GM06990 (cell line): ENCODE measurements around the gene IL1RAPL1.

Source experiments
- DNase-seq: peaks from one replicate; pipeline ENCODE4 v3.0.0-alpha.2; 2011; ENCODE audit not compliant: insufficient read length; ENCODE audit errors: extremely low read depth
- H3K27me3 ChIP-seq: replicated peaks from 2 replicates; pipeline ENCODE4 v1.6.0; 2011; ENCODE audit warnings: low read length; ENCODE audit not compliant: control insufficient read depth, insufficient read depth
- H3K36me3 ChIP-seq: 2 replicates; pipeline ENCODE4 v1.5.1; 2011; ENCODE audit warnings: low read length; ENCODE audit not compliant: control insufficient read depth, insufficient read depth
- H3K4me3 ChIP-seq: replicated peaks from 2 replicates; pipeline ENCODE4 v1.5.1; 2011; ENCODE audit warnings: low read depth, mild to moderate bottlenecking, control low read depth, low read length
- CTCF ChIP-seq: IDR thresholded peaks from 2 replicates; pipeline ENCODE4 v1.5.1; 2011; ENCODE audit warnings: low read length, control low read depth, mild to moderate bottlenecking, inconsistent platforms; ENCODE audit not compliant: insufficient read depth, poor library complexity, severe bottlenecking

The IL1RAPL1 gene

GRCh38 chrX:29643181-29643580, 1055.9 kb downstream of the IL1RAPL1 start:
- DNase-seq: no peak
- Histone ChIP-seq H3K27me3 (no peaks in the 10 kb centered on the region), H3K4me3 (no peak overlapping the region), H3K36me3 (no peaks in the 10 kb centered on the region)
- no peak for TF ChIP-seq CTCF

GRCh38 chrX:29648161-29648560, 1060.9 kb downstream of the IL1RAPL1 start:
- no peak for TF ChIP-seq CTCF
- Histone ChIP-seq H3K36me3 (no peaks in the 10 kb centered on the region), H3K27me3 (no peaks in the 10 kb centered on the region), H3K4me3 (no peak overlapping the region)
- no peak for DNase-seq

GRCh38 chrX:29652484-29652883, 1065.2 kb downstream of the IL1RAPL1 start:
- no peak for TF ChIP-seq CTCF
- no peak for DNase-seq
- no peaks in the 10 kb centered on the region for H3K27me3 ChIP-seq
- no peak overlapping the region for H3K4me3 ChIP-seq
- no peaks in the 10 kb centered on the region for H3K36me3 ChIP-seq

- Histone ChIP-seq H3K27me3 (no peaks in the 10 kb centered on the region), H3K4me3 (no peak overlapping the region), H3K36me3 (no peaks in the 10 kb centered on the region)
- no peak for TF ChIP-seq CTCF
- no peak for DNase-seq
These were observed 1066.5 kb downstream of the IL1RAPL1 start for GRCh38 chrX:29653721-29654120.

GRCh38 chrX:29659911-29660310, 1072.7 kb downstream of the IL1RAPL1 start:
- TF ChIP-seq CTCF: no peak
- H3K4me3 ChIP-seq: no peak overlapping the region
- H3K27me3 ChIP-seq: no peaks in the 10 kb centered on the region
- no peak for DNase-seq
- H3K36me3 ChIP-seq: no peaks in the 10 kb centered on the region

- no peak overlapping the region for H3K4me3 ChIP-seq
- H3K36me3 ChIP-seq: no peaks in the 10 kb centered on the region
- no peak for TF ChIP-seq CTCF
- DNase-seq: no peak
- H3K27me3 ChIP-seq: no peaks in the 10 kb centered on the region
These were observed 1074.0 kb downstream of the IL1RAPL1 start for GRCh38 chrX:29661290-29661689.
